PC-9 (cell line): Measurements from ENCODE around the gene TMEM235. TPM values are rescaled to one million over a fixed set of nuclear protein-coding genes. Genes with fewer than 3 reads are reported as not detected.

Source experiments
- BruUV-seq: library from RNA; stranded (reverse); fragments of 400-500 nt; replicated peaks from 2 replicates; lab custom pipeline; 2021; lab: Mats Ljungman, UMichigan
- CTCF ChIA-PET: fragments of 300-600 bp; sonication (Branson Sonifier 250); formaldehyde crosslinking; loops from one replicate; lab custom pipeline; 2022; ENCODE audit warnings: antibody characterized with exemption; lab: Charles Lee
- POLR2A ChIA-PET: fragments of 300-600 bp; sonication (Branson Sonifier 250); formaldehyde crosslinking; loops from one replicate; lab custom pipeline; 2022; ENCODE audit warnings: antibody characterized with exemption; ENCODE audit not compliant: unreplicated experiment; lab: Charles Lee
- DNase-seq, 2 experiments: peaks; one replicate each; pipeline versions ENCODE4 v3.0.0 to v3.0.0-alpha.2; 2015 to 2022; ENCODE audit warnings: mixed read lengths in 1 of 2
- H2AFZ ChIP-seq: fragments of 200-600 bp; sonication (generic); 2 replicates; pipeline ENCODE4 v1.8.1; 2017; ENCODE audit warnings: antibody characterized with exemption
- H3F3A ChIP-seq: fragments of 200-600 bp; sonication (generic); 2 replicates; pipeline ENCODE4 v1.8.1; 2017; ENCODE audit warnings: antibody characterized with exemption, mild to moderate bottlenecking, low read depth; ENCODE audit not compliant: insufficient read depth
- H3K27ac ChIP-seq: fragments of 200-600 bp; sonication (generic); 2 replicates; pipeline ENCODE4 v1.6.1; 2016; ENCODE audit warnings: mixed run types
- H3K27me3 ChIP-seq: fragments of 200-600 bp; sonication (generic); 2 replicates; pipeline ENCODE4 v1.6.1; 2016; ENCODE audit warnings: low read depth, mixed run types; ENCODE audit not compliant: insufficient read depth
- H3K36me3 ChIP-seq: fragments of 200-600 bp; sonication (generic); 2 replicates; pipeline ENCODE4 v1.6.1; 2016; ENCODE audit warnings: low read depth, mixed run types
- H3K4me1 ChIP-seq: fragments of 200-600 bp; sonication (generic); replicated peaks from 2 replicates; pipeline ENCODE4 v1.6.1; 2016; ENCODE audit warnings: mixed run types; ENCODE audit not compliant: insufficient read depth
- H3K4me2 ChIP-seq: fragments of 200-600 bp; sonication (generic); 2 replicates; pipeline ENCODE4 v1.6.1; 2017; ENCODE audit warnings: mixed run types
- H3K4me3 ChIP-seq: fragments of 200-600 bp; sonication (generic); 2 replicates; pipeline ENCODE4 v1.6.1; 2016; ENCODE audit warnings: mixed run types
- H3K79me2 ChIP-seq: fragments of 200-600 bp; sonication (generic); 2 replicates; pipeline ENCODE4 v1.6.1; 2017; ENCODE audit warnings: low read depth, mixed run types
- H3K9me2 ChIP-seq: fragments of 200-600 bp; sonication (generic); 2 replicates; pipeline ENCODE4 v1.8.1; 2017; ENCODE audit warnings: mild to moderate bottlenecking; ENCODE audit not compliant: insufficient read depth
- H3K9me3 ChIP-seq: fragments of 200-600 bp; sonication (generic); 2 replicates; pipeline ENCODE4 v1.8.1; 2016; ENCODE audit warnings: low read depth; ENCODE audit not compliant: insufficient read depth
- H4K20me1 ChIP-seq: fragments of 200-600 bp; sonication (generic); 2 replicates; pipeline ENCODE4 v1.8.1; 2017; ENCODE audit not compliant: insufficient read depth
- CTCF ChIP-seq: fragments of 200-600 bp; sonication (generic); conservative IDR thresholded peaks from 2 replicates; pipeline ENCODE4 v1.6.1; 2017; ENCODE audit warnings: mixed run types, antibody characterized with exemption, mild to moderate bottlenecking, moderate library complexity
- EZH2 ChIP-seq: fragments of 200-600 bp; sonication (generic); IDR thresholded peaks from 2 replicates; pipeline ENCODE4 v1.8.0; 2017; ENCODE audit warnings: antibody characterized with exemption, low read depth
- intact Hi-C: fragments of 100-400 bp; cut with micrococcal nuclease; formaldehyde crosslinking; loops from one replicate; pipeline ENCODE4 v1.10.0; 2022; ENCODE audit not compliant: unreplicated experiment
- total RNA-seq: library from RNA; stranded (reverse); gene quantifications from 2 replicates; pipeline ENCODE4 v1.2.3, GENCODE V29; 2021

TMEM235 gene
- total RNA-seq, 1 experiment from 2014 or later = not detected

- no peaks in the 10 kb centered on the region for H3K36me3 ChIP-seq
- intact Hi-C loops = no loop called here
- no peak overlapping the region for H3K27ac ChIP-seq
- DNase-seq = no peak
- H3K9me3 ChIP-seq = no peaks in the 10 kb centered on the region
- H2AFZ ChIP-seq = no peak overlapping the region
- no peaks in the 10 kb centered on the region for H3K4me1 ChIP-seq
- ChIA-PET POLR2A (no interaction called here), CTCF (interaction anchor here (0.5 to 0.7 kb wide), 2 partner anchors 15 to 98 kb away, joined by 4 read pairs; partner anchors contain the start of gene SYNGR2)
- H3K27me3 ChIP-seq = peaks cover 8% of the 10 kb centered on the region
- no peaks in the 10 kb centered on the region for H4K20me1 ChIP-seq
- H3F3A ChIP-seq = no peaks in the 10 kb centered on the region
- no peak overlapping the region for H3K4me3 ChIP-seq
- H3K79me2 ChIP-seq = no peaks in the 10 kb centered on the region
- no peaks in the 10 kb centered on the region for H3K9me2 ChIP-seq
- no peak for TF ChIP-seq EZH2
- TF ChIP-seq CTCF = no peak
- no peak overlapping the region for H3K4me2 ChIP-seq
- BruUV-seq = no TSS peak
These were observed 34.8 kb downstream of the TMEM235 start for GRCh38 chr17:78266231-78266631.

GRCh38 chr17:78266771-78267170, 35.3 kb downstream of the TMEM235 start:
- DNase-seq = no peak
- BruUV-seq = no TSS peak
- Histone ChIP-seq H3K9me3 (no peaks in the 10 kb centered on the region), H2AFZ (no peak overlapping the region), H3K4me1 (no peaks in the 10 kb centered on the region), H3F3A (no peaks in the 10 kb centered on the region), H3K79me2 (no peaks in the 10 kb centered on the region), H3K27ac (no peak overlapping the region), H3K4me2 (no peak overlapping the region), H3K36me3 (no peaks in the 10 kb centered on the region), H3K27me3 (peaks cover 8% of the 10 kb centered on the region), H3K9me2 (no peaks in the 10 kb centered on the region), H3K4me3 (no peak overlapping the region), H4K20me1 (no peaks in the 10 kb centered on the region)
- POLR2A ChIA-PET = interaction anchor here (0.5 kb wide), 1 partner anchor 124 kb away, joined by 3 read pairs; no protein-coding TSS in a partner anchor
- intact Hi-C loops = no loop called here
- CTCF ChIA-PET = interaction anchor here (0.5 kb wide), 1 partner anchor 98 kb away, joined by 4 read pairs; the partner anchor contains the start of gene SYNGR2
- TF ChIP-seq CTCF (no peak), EZH2 (no peak)

DNA sequence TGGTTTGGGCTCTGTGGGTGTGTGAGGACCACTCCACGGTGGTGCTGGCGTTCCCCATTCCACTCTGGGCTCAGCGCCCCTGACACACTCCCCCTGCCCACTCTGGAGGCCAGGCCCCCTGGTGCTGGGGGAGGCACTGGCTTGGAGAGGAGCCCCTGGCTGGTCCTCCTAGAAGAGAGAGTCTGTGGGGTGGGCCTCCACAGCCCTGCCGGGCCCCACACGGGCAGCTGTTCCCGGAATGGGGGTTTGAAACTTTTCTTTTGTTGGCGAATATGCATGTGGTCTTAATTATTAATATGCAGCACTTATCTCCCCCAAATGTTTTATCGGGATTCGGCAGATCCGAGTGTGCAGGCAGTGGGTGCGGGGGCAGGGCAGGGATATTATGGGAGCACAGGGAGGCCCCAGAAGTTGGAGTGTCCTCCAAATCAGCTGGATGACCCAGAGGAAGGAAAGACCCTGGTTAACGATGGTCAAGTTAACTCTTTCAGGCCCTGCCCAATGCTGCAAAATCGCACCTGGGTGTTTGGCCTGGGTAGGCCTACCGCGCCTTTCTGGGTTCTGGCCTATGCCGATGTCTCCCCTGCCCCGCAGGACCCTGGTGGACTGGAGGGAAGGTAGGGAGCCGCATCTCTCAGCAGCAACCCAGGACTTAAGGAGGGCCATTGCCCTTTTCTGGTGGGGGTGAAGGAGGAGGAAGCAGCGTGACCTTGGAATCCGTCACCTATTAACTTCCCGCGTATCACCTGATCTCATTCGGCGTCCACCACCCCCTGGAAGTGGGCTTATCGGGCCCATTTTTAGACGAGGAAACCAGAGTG, 36.0 kb downstream of the TMEM235 start:
- intact Hi-C loops = no loop called here
- Histone ChIP-seq H3K4me1 (no peaks in the 10 kb centered on the region), H3K27ac (no peak overlapping the region), H2AFZ (no peak overlapping the region), H3K9me3 (no peaks in the 10 kb centered on the region), H3K36me3 (no peaks in the 10 kb centered on the region), H3K27me3 (peaks cover 8% of the 10 kb centered on the region), H3F3A (no peaks in the 10 kb centered on the region), H3K79me2 (no peaks in the 10 kb centered on the region), H3K9me2 (no peaks in the 10 kb centered on the region), H4K20me1 (no peaks in the 10 kb centered on the region), H3K4me3 (no peak overlapping the region), H3K4me2 (no peak overlapping the region)
- POLR2A ChIA-PET = interaction anchor here (0.5 kb wide), 1 partner anchor 123 kb away, joined by 3 read pairs; no protein-coding TSS in a partner anchor
- TF ChIP-seq EZH2 (no peak), CTCF (no peak)
- no TSS peak for BruUV-seq
- CTCF ChIA-PET = no interaction called here
- DNase-seq = no peak
